ENCODE measurements around the gene SPAG5. TPM values are rescaled to one million over a fixed set of nuclear protein-coding genes. Genes with fewer than 3 reads are reported as not detected.

Gene SPAG5, protein sequence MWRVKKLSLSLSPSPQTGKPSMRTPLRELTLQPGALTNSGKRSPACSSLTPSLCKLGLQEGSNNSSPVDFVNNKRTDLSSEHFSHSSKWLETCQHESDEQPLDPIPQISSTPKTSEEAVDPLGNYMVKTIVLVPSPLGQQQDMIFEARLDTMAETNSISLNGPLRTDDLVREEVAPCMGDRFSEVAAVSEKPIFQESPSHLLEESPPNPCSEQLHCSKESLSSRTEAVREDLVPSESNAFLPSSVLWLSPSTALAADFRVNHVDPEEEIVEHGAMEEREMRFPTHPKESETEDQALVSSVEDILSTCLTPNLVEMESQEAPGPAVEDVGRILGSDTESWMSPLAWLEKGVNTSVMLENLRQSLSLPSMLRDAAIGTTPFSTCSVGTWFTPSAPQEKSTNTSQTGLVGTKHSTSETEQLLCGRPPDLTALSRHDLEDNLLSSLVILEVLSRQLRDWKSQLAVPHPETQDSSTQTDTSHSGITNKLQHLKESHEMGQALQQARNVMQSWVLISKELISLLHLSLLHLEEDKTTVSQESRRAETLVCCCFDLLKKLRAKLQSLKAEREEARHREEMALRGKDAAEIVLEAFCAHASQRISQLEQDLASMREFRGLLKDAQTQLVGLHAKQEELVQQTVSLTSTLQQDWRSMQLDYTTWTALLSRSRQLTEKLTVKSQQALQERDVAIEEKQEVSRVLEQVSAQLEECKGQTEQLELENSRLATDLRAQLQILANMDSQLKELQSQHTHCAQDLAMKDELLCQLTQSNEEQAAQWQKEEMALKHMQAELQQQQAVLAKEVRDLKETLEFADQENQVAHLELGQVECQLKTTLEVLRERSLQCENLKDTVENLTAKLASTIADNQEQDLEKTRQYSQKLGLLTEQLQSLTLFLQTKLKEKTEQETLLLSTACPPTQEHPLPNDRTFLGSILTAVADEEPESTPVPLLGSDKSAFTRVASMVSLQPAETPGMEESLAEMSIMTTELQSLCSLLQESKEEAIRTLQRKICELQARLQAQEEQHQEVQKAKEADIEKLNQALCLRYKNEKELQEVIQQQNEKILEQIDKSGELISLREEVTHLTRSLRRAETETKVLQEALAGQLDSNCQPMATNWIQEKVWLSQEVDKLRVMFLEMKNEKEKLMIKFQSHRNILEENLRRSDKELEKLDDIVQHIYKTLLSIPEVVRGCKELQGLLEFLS
- 24.1 and 30.4 TPM in 2 replicates for total RNA-seq

DNA sequence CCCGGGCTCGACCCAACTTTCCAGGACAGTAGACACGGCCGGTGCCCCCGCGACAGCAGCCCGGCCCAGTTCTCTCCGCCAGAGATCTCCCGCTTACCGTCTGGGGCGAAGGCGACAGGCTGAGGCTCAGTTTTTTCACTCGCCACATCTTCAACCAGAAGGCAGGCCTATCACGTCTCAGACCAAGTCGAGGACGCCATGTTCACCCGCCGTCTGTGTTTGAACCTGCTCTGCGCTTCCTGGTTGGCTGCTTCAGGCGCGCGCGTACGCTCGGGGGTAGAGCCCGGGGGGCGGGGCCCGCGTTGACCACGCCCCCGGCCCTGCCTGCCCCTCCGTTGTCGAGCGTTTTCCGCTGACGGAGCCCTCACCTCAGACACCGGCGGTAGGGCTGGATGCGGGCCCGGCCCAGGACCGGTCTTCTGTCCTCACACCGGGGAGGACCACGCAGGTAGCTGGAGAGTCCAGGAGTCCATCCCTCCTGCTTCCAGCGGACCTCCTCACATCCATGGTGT, at the start of gene SPAG5:
SPAG5 (minus strand) TSS at position 227 of the 512 bp plus-strand sequence; CDS start at position 148, 79 bp downstream.

DNA sequence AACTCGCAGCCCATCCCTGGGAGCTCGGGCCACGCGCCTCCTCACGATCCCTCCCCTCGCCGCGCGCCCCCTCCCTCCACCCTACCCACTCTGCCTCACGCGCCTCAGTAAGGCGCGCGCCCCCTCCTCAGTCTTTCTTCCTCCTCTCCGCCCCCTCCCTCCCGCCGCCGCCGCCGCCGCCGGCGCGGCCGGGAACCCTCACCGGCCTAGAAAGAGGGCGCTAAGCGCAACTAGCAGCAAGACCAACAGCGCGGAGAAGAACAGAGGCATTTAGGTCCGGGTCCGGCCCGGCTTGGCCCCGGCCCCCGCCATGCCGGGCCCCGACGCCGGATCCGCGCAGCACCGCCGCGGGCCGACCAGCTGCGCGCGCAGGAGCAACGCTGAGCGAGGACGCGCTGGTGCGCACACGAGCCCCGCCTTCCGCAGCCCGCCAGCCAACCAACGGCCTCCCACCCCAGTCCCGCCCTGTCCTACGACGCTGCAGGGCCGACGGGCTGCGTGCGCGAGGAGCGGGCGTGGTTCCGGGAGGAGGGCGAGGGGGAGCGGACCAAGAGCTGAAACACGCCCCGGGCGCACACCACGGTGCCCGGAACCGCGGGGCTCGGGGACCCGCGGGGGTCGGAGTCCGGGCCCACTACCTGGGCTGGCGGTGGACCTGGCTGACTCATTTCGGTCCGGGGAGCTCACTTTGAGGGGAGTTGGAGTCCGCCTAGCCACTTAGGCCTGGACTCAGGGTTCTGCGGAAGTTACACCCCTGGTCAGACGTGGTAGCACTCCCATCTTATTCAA, 46.2 kb upstream of the SPAG5 start, which contains the start of gene BLTP2:
BLTP2 (minus strand) TSS at position 372 of the 789 bp plus-strand sequence; CDS start at position 270, 102 bp downstream.

DNA sequence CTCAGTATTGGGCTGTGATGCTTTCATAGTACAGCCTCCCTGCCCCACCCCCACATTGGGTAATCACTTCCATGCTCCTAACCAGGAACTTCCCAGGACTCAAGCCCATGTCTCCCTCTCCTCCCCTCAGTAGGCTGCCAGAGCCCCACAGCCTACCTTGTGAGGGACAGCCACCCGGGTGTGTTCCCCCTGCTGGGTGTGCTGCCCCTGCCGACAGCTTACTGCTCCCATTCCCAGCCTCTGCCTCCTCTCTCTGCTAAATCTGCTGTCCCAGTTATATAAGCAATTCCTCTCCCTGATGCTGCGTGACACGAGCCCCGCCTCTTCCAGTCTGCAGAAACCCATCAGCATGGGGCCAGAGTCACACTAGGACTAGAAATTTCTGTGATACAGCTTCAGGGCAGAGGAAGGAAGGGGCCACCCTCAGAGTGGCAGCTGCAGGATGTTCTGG, 15.1 kb upstream of the SPAG5 start, which contains the start of gene RSKR:
RSKR (minus strand) TSS at position 255 of the 451 bp plus-strand sequence; CDS start at position 231, 24 bp downstream.

DNA sequence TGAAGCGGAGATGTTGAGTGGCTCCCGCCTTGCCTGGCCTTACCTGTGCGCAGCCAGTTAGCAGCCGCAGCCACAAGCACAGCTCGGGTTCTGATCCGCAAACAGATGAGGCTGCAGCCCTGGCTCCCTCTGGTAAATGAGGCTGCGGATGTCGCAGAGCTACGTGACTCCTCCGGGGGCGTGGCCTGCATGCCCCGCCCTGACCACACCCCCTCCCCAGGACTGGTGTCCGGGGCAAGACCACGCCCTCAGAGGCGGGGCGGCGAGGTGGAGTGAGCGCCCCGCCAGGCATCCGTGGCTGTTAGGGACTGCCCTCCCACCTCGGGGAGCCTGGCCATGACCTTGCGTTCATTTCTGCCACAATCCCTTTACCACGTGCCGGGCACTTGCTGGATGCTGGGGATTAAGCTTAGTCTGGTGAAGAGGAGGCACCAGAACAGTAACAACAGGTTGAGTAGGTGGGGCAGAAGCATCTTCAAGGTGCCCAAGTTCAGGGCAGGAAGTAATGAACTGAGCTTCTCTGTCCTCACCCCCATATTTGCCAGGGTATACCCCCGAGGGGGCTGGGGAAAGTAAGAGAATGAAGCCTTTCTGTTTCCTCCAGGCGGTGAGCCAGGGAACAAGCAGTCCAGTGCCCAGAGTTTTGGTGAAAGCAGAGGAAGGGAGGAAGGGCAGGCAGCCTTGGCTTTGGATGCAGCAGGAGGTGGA, 21.9 kb downstream of the SPAG5 start, which contains the start of gene ALDOC:
ALDOC (minus strand) TSS at position 138 of the 708 bp plus-strand sequence. CDS start 1,363 bp downstream, outside the sequence.

DNA sequence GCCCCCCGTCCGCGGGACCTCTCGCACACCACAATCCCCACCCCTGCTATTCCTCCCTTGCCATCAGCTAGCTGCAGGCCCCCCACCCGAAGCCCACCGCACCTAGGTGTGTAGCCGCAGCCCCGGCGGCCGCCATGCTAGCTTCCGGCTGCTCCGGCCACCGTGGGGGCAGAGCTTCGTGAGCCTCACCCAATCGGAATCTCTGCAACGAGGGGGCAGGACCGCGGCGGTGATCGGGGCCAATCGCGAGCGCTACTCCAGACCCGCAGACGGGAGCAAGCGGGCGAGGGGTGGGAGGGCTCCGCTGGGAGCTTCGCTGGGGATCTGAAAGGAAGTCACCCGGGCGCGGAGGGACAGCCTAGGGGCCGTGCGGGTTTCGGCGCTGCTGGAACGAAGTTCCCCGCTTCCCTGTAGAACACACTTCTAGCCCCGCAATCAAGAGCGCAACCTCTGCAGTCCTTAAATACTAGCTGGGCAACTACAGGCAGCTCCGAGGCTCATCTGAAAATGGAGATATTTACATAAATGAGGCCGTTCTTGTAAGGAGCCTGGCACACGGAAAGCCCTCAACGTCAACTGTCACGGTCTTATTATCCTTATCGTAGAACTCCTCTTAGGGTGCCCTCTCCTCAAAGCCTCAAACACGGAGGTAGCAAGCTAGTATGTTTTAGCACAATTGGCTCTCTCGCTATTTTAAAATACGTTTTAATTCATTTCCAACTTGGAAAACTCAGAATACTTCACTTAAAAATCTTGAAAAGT, 27.3 kb downstream of the SPAG5 start, which contains the start of gene PIGS:
PIGS (minus strand) TSS at position 164 of the 762 bp plus-strand sequence; CDS start at position 136, 28 bp downstream.

DNA sequence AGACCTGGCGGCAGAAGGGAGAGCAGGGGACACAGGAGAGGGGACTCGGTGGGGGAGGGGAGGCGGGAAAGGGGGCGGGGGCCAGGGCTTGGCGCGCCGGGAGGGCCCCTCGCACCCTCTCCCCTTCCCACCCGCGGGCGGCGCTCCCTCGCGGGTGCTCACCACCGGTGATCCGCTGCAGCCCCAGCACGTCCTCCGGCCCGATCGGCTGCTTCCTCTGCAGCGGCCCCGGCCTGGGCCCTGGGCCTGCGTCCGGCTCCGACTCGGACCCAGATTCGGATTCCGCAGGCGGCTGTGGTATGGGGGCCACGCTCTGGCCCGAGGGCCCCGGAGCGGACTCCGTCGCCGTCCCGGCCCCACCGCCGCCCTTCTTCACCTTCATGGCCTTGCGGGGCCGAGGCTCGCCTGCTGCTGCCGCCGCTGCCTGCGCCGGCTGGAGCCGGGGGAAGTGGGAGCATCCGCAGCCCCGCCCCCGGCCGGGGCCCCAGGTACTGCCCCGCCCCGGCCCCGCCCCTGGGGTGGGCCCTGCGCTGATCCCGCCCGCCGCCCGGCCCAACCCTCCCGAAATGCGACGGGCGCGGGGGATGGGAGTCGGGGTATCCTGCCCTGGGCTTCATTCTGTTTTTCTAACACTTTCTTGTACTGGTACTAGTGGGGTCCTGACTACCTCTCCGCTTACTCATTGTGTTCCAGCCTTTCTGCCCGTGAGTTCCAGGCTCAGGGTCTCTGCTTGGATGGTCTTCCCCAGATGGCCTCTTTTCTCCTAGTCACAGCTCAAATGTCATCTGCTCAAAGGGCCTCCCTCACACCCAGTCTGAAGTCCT, 46.4 kb downstream of the SPAG5 start, which contains the start of gene UNC119:
UNC119 (minus strand) TSS at position 449 of the 824 bp plus-strand sequence; CDS start at position 382, 67 bp downstream.

Other genes starting within 250 kb of the SPAG5 start
- 56.6 and 57.5 TPM in 2 replicates for gene POLDIP2, start 241.5 kb downstream of the SPAG5 start, total RNA-seq
- gene SEBOX, start 233.8 kb downstream of the SPAG5 start, total RNA-seq, result not detected in 2 replicates
- gene VTN, start 228.7 kb downstream of the SPAG5 start, total RNA-seq, result under 0.01 and 0.06 TPM in 2 replicates
- 1.1 and 10.5 TPM in 2 replicates for gene SARM1, start 227.3 kb downstream of the SPAG5 start, total RNA-seq
- gene SLC46A1, start 192.8 kb downstream of the SPAG5 start, total RNA-seq, result 3.2 and 3.6 TPM in 2 replicates
- gene SLC13A2, start 125.4 kb downstream of the SPAG5 start, total RNA-seq, result not detected in 2 replicates
- not detected in 2 replicates for gene FOXN1, start 92.7 kb downstream of the SPAG5 start, total RNA-seq
- gene UNC119, start 46.4 kb downstream of the SPAG5 start, total RNA-seq, result 14.4 and 28.1 TPM in 2 replicates
- 31.7 and 72.4 TPM in 2 replicates for gene PIGS, start 27.5 kb downstream of the SPAG5 start, total RNA-seq
- 19.6 and 25.0 TPM in 2 replicates for gene ALDOC, start 22.1 kb downstream of the SPAG5 start, total RNA-seq
- 3.7 and 9.4 TPM in 2 replicates for gene RSKR, start 15.2 kb upstream of the SPAG5 start, total RNA-seq
- gene BLTP2, start 46.1 kb upstream of the SPAG5 start, total RNA-seq, result 145 and 212 TPM in 2 replicates
- gene SDF2, start 62.9 kb upstream of the SPAG5 start, total RNA-seq, result 62.8 and 78.0 TPM in 2 replicates
- gene SUPT6H, start 63.2 kb upstream of the SPAG5 start, total RNA-seq, result 29.0 and 82.1 TPM in 2 replicates
- 0.57 and 1.1 TPM in 2 replicates for gene PROCA1, start 112.9 kb upstream of the SPAG5 start, total RNA-seq
- gene RAB34, start 118.8 kb upstream of the SPAG5 start, total RNA-seq, result 8.9 and 18.1 TPM in 2 replicates
- 621 and 681 TPM in 2 replicates for gene RPL23A, start 121.0 kb upstream of the SPAG5 start, total RNA-seq
- 0.63 and 1.3 TPM in 2 replicates for gene TLCD1, start 127.2 kb upstream of the SPAG5 start, total RNA-seq
- 0.81 and 2.3 TPM in 2 replicates for gene NEK8, start 129.8 kb upstream of the SPAG5 start, total RNA-seq
- gene TRAF4, start 145.0 kb upstream of the SPAG5 start, total RNA-seq, result 28.8 and 31.6 TPM in 2 replicates
- 2.9 and 13.6 TPM in 2 replicates for gene FAM222B, start 243.8 kb upstream of the SPAG5 start, total RNA-seq